ENCODE results near the gene HHIPL1. TPM values are rescaled to one million over a fixed set of nuclear protein-coding genes. Genes with fewer than 3 reads are reported as not detected.

HHIPL1 gene
- total and polyA plus RNA-seq, 8 donors = 2.2 to 3.1 (median 2.6) TPM

DNA sequence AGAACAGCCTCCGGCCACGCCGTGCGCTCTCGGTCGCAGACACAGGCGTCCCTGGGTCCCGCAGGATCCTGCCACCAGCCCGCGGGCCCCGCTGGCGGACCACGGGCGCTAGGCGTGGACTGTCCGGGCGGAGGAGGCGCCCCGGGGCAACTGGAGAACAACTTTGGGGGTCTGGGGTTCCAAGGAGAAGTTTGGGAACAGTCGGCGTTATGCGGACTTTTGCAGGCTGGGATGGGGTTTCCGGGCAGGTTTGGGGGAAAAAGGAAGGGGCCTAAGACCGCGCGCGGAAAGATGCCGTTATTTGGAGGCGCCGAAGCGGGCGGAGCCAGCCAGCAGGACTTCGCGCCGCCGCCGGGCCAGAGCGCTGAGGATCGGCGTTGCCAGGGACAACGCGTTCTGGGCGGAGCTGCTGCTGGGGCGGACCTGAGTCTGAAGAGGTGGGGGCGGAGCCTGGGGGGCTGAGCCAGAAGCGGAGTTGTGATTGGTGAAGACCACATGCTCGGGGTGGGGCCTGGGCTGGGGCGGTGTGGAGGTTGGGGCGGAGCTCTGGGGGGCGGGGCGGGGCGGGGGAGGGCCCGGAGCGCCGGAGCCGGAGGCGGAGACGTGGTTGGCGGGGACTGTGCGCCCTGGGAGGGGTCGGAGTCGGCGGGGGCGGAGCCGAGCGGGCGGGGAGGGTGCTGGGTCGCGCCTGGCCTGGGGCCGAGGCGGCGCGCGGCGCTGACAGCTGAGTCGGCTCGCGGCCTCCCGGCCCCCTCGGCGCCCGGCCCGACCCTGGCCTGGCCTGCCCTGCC is 38.9 kb downstream of the HHIPL1 start, which contains the start of gene CYP46A1:
CYP46A1 (plus strand) TSS at position 680 of the 791 bp plus-strand sequence. CDS start 120 bp downstream, outside the sequence.
- intact Hi-C loops (cut with DNase I) = no loop called here
- TF ChIP-seq, protein P1, sequence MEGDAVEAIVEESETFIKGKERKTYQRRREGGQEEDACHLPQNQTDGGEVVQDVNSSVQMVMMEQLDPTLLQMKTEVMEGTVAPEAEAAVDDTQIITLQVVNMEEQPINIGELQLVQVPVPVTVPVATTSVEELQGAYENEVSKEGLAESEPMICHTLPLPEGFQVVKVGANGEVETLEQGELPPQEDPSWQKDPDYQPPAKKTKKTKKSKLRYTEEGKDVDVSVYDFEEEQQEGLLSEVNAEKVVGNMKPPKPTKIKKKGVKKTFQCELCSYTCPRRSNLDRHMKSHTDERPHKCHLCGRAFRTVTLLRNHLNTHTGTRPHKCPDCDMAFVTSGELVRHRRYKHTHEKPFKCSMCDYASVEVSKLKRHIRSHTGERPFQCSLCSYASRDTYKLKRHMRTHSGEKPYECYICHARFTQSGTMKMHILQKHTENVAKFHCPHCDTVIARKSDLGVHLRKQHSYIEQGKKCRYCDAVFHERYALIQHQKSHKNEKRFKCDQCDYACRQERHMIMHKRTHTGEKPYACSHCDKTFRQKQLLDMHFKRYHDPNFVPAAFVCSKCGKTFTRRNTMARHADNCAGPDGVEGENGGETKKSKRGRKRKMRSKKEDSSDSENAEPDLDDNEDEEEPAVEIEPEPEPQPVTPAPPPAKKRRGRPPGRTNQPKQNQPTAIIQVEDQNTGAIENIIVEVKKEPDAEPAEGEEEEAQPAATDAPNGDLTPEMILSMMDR (IDR thresholded peaks at IDR 0.05) = no peak
- peak; percentile 99 to 100 (median 100) for DNase-seq

DNA sequence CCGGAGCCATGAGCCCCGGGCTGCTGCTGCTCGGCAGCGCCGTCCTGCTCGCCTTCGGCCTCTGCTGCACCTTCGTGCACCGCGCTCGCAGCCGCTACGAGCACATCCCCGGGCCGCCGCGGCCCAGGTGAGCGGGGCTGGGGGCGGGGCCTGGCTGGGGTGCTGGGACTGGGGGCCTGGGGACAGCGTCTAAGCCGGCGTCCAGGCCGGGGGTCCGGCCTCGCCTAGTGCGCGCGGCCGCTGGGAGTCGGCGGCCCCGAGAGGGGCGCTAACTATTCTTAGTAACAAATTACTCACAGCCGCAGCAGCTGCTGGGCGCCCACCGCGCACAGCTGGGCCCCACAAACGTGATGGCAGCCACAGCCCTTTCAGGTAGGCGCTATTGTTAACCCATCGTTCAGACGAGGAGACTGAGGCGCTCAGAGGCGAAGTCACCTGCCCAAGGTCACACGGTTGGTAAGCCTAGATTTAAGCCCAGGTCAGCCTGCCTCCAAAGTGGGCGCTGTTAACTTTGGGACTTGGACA is 39.5 kb downstream of the HHIPL1 start:
- TF ChIP-seq, protein P1 (IDR thresholded peaks at IDR 0.05) = no peak
- intact Hi-C loops (cut with DNase I) = no loop called here
- DNase-seq (peak in 1 of 4 donors; percentile 29), ATAC-seq (peak; percentile 2)
- no peaks in the 10 kb centered on the region for H3K9me3 ChIP-seq
- H3K4me3 ChIP-seq = peak overlapping the region; percentile 47 to 71
- H3K4me1 ChIP-seq = peaks cover 7 to 21% of the 10 kb centered on the region in 2 donors
- H3K27me3 ChIP-seq = peaks cover 0 to 40% of the 10 kb centered on the region in 2 donors
- no peaks in the 10 kb centered on the region for H3K36me3 ChIP-seq
- H3K27ac ChIP-seq = no peak overlapping the region

More for the DNA sequence above, 38.9 kb downstream of the HHIPL1 start, which contains the start of gene CYP46A1:
- H3K36me3 ChIP-seq = no peaks in the 10 kb centered on the region
- peaks cover 7 to 21% of the 10 kb centered on the region in 2 donors for H3K4me1 ChIP-seq
- peak within 1 kb of the TSS; percentile 71 to 79 for H3K4me3 ChIP-seq
- H3K27ac ChIP-seq = peak within 1 kb of the TSS; percentile 83 to 85
- ATAC-seq = peak; percentile 96
- H3K9me3 ChIP-seq = peaks cover 0 to 5% of the 10 kb centered on the region in 2 donors
- peaks cover 0 to 35% of the 10 kb centered on the region in 2 donors for H3K27me3 ChIP-seq

DNA sequence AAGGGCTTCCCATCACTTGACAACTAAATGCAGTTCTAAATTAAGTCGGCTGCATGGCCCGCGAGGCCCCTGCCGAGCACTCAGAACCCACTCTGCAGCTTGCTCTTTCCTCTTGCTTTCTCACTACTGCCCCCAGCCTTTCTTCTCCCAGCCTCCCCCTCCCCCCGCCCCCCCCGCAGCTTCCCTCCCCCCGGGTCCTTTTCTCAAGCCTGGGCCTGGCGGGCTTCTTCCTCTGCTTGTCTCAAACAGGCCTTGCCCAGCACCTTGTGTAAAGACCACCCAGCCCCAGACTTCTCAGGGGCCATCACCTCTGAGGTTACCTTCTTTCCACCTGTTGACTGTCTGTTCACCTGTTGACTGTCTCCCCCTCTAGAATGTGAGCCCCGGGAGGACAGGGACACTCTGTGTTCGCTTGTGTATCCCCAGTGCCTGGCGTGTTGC is 40.2 kb downstream of the HHIPL1 start:
- intact Hi-C loops (cut with DNase I) = no loop called here
- Histone ChIP-seq H3K27me3 (peaks cover 0 to 45% of the 10 kb centered on the region in 2 donors), H3K36me3 (no peaks in the 10 kb centered on the region), H3K4me3 (no peak overlapping the region), H3K27ac (no peak overlapping the region), H3K9me3 (no peaks in the 10 kb centered on the region), H3K4me1 (peaks cover 7 to 21% of the 10 kb centered on the region in 2 donors)
- ATAC-seq = no peak
- no peak for DNase-seq
- TF ChIP-seq, protein P1 (IDR thresholded peaks at IDR 0.05) = no peak

DNA sequence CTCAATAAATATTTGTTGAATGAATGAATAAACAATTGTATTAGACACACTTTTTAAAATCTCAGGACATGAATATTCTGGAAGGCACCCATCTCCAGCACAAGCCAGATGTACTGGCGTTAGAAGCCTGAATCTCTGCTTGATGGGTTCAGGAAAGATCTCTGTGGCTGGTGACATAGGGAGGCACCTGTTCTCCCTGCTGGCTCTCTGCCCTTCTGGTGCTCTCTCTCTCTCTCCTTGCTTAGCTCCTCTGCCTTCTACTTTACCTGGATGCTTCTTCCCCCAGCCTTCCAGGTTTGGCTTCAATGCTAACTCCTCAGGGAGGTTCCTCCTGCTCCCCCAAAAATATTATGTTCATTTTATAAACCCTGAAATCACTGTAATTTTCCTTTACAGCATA is 40.7 kb downstream of the HHIPL1 start:
- no peaks in the 10 kb centered on the region for H3K36me3 ChIP-seq
- H3K4me1 ChIP-seq = peaks cover 7 to 21% of the 10 kb centered on the region in 2 donors
- peaks cover 0 to 44% of the 10 kb centered on the region in 2 donors for H3K27me3 ChIP-seq
- intact Hi-C loops (cut with DNase I) = no loop called here
- H3K9me3 ChIP-seq = no peaks in the 10 kb centered on the region
- DNase-seq (no peak), ATAC-seq (no peak)
- no peak overlapping the region for H3K4me3 ChIP-seq
- no peak overlapping the region for H3K27ac ChIP-seq
- TF ChIP-seq, protein P1 (IDR thresholded peaks at IDR 0.05) = no peak

Measured in left lung (tissue), 10 donors.